ENCODE measurements around the gene MMP24OS.
A peak's percentile ranks its signal among the peaks of the same experiment; 100 is the strongest.

Gene MMP24OS

DNA sequence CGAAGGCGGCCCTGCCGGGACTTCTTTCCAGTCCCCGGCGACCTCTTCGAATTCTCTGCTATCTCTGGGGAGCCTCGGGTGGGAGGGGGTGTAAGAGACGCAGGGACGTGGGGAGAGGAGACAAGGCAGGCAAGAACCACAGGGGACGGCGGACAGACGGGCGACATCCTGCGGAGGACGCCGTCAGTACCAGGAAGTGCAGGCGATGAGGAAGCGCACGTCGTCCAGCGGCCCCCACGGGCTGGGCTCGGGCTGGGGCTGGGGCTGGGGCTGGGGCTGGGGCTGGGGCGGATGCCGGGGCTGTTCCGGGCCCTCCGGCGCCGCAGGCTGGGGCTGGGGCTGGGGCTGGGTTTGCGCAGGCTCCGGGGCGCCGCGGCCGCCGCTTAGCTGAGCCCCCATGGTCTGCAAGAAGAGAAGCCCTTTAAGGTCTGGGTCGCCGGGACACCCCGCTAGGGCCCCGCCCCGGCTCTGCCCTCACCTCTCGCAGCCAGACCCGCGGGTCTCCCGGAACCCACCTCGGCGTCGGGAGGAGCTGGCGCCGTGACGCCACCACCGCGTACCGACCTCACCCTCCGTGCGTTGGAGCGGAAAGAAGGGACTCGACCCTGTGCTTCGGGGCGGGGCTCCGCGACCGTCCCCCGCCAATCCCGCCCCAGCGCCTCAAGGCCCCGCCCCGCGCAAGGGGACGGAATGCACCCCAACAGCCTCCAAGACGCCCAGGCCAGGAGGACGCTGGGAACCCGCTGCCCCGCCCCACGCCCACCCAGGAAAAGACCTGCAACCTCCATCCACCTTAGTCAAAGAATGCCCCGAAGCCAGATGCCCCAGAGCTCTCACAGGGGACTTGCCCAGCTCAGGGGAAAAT lies at the start of gene MMP24OS:
TSS of gene MMP24OS (minus strand) at position 592 of the 865 bp plus-strand sequence. CDS start at position 399, 193 bp downstream.
- Histone ChIP-seq H3K27ac (ENCODE audit: low read length) (no peak within 1 kb of the TSS), H3K4me1 (ENCODE audit: control insufficient read depth, insufficient read depth, low read length) (no peaks in the 10 kb centered on the region), H3K27me3 (ENCODE audit: control insufficient read depth, insufficient read depth, low read length) (no peaks in the 10 kb centered on the region), H3K4me3 (ENCODE audit: low read length) (peak within 1 kb of the TSS; percentile 48), H3K36me3 (ENCODE audit: control insufficient read depth, insufficient read depth, low read length) (peaks cover 22% of the 10 kb centered on the region), H3K9me3 (ENCODE audit: control insufficient read depth, insufficient read depth, low read length) (no peaks in the 10 kb centered on the region)
- DNase-seq (ENCODE audit: low read depth, low spot score), result peak; percentile 84
- no CpG with 5 or more reads among the region's 76 CpGs for WGBS (ENCODE audit: insufficient coverage, insufficient read length)

DNA sequence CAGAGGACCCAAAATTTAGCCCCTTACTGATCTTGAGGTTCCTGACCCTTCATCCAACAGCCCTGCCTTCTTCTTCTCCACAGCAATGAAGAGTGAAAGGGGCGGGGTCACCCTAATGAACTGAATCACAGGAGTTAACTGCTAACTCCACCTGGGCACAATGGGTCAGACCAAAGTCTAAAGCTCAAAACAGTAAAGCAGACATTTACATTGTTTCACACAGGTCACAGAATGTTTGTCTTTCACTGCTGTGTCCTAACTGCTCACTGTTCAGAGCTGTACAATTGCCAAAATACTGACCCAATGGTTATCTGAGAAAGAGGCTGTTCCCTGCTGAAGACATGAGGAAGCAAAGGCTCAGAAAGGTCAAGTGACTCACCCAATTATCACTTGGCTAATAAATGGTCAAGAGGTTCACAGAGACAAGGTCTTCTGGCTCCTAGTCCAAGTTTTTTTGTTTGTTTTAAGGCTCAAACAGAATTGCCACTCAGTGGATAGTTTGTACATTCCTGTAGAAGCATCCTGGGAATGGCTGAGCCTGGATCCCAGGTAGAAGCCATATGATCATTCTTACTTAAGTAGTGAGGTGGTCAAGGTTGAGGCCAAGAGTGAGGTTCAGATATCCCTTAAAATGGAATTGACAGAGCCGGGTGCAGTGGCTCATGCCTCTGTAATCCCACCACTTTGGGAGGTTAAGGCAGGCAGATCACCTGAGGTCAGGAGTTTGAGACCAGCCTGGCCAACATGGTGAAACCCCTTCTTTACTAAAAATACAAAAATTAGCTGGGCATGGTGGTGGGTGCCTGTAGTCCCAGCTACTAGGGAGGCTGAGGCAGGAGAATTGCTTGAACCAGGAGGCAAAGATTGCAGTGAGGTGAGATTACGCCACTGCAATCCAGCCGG lies 49.4 kb upstream of the MMP24OS start:
- Histone ChIP-seq H3K4me3 (ENCODE audit: low read length) (no peak overlapping the region), H3K9me3 (ENCODE audit: control insufficient read depth, insufficient read depth, low read length) (no peaks in the 10 kb centered on the region), H3K27me3 (ENCODE audit: control insufficient read depth, insufficient read depth, low read length) (no peaks in the 10 kb centered on the region), H3K4me1 (ENCODE audit: control insufficient read depth, insufficient read depth, low read length) (no peaks in the 10 kb centered on the region; the same call in 1 of the 2 replicates), H3K27ac (ENCODE audit: low read length) (no peak overlapping the region), H3K36me3 (ENCODE audit: control insufficient read depth, insufficient read depth, low read length) (no peaks in the 10 kb centered on the region)
- WGBS (ENCODE audit: insufficient coverage, insufficient read length), result no CpG with 5 or more reads among the region's 4 CpGs
- no peak for DNase-seq (ENCODE audit: low read depth, low spot score)

DNA sequence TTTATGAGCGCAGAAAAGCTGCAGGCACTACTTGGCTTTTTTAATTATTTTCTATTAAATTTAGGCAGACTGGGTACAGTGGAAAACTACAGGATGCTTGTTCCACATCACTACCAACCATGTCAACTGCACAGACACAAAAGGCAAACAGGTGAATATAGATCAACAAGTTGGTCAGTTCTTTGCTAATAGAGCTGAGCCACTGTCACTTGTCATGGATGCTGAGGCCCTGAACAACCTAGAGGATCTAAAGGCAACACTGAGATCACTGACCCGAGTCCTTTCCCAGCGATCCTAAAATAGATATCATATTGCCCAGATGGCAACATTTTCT lies 48.8 kb upstream of the MMP24OS start:
- no peak overlapping the region for H3K4me3 ChIP-seq (ENCODE audit: low read length)
- no peak for DNase-seq (ENCODE audit: low read depth, low spot score)
- no peaks in the 10 kb centered on the region for H3K9me3 ChIP-seq (ENCODE audit: control insufficient read depth, insufficient read depth, low read length)
- no peak overlapping the region for H3K27ac ChIP-seq (ENCODE audit: low read length)
- no peaks in the 10 kb centered on the region for H3K36me3 ChIP-seq (ENCODE audit: control insufficient read depth, insufficient read depth, low read length)
- H3K4me1 ChIP-seq (ENCODE audit: control insufficient read depth, insufficient read depth, low read length), result no peaks in the 10 kb centered on the region; the same call in 1 of the 2 replicates
- WGBS (ENCODE audit: insufficient coverage, insufficient read length), result no CpG with 5 or more reads among the region's 3 CpGs
- no peaks in the 10 kb centered on the region for H3K27me3 ChIP-seq (ENCODE audit: control insufficient read depth, insufficient read depth, low read length)

DNA sequence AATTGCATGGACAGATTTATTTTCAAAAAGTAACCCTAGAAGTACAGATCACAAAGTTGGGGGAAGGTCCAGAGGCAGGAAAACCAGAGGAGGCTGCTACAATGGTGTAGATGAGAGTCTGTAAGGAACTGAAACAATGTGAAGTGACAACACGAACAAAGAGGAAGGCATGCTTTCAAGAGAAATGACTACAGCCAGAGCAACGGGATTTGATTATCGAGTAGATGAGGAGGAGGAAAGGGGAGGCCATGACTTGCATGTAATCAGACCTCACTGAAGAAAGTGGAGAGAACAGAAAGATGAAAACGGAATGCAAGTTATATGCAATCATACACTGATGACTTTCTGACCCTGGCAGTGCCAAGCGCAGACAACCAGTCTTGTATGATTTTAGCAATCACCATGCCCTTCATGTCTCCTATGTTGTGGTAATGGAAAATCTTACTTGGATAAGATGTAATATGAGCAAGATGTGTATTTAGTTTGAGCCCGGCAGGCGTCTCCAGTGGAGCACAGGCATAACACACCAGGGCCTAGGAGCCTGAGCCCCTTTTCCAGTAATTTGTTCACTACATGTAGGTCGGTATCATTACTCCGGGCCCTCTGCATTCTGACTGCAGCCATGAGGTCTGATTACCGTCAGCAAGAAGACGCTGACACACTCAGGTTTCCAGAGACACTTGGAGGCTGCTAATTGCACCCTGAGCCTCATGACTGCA lies 48.3 kb upstream of the MMP24OS start:
- H3K36me3 ChIP-seq (ENCODE audit: control insufficient read depth, insufficient read depth, low read length), result no peaks in the 10 kb centered on the region
- no peak overlapping the region for H3K4me3 ChIP-seq (ENCODE audit: low read length)
- no CpG with 5 or more reads among the region's 11 CpGs for WGBS (ENCODE audit: insufficient coverage, insufficient read length)
- H3K4me1 ChIP-seq (ENCODE audit: control insufficient read depth, insufficient read depth, low read length), result no peaks in the 10 kb centered on the region; the same call in 1 of the 2 replicates
- H3K9me3 ChIP-seq (ENCODE audit: control insufficient read depth, insufficient read depth, low read length), result no peaks in the 10 kb centered on the region
- no peaks in the 10 kb centered on the region for H3K27me3 ChIP-seq (ENCODE audit: control insufficient read depth, insufficient read depth, low read length)
- H3K27ac ChIP-seq (ENCODE audit: low read length), result no peak overlapping the region
- no peak for DNase-seq (ENCODE audit: low read depth, low spot score)

DNA sequence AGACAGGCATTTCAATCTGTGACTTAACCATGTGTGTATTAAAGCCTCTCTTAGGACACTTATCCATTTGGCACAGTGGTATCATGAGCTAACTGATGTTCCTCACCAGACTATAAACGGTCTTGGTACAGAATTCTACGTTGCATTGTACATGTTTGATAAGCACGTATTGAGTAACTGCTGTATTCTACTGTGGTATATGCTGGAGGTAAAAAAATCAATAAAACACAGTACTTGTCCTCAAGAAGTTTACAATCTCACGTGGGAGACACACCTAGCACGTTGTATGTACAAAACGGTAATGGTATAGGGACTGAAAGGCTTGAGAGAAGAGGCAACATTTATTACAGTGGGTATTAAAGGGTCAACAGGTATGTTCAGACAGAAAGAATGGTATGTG lies 47.5 kb upstream of the MMP24OS start:
- H3K9me3 ChIP-seq (ENCODE audit: control insufficient read depth, insufficient read depth, low read length), result no peaks in the 10 kb centered on the region
- no CpG with 5 or more reads among the region's 6 CpGs for WGBS (ENCODE audit: insufficient coverage, insufficient read length)
- H3K4me1 ChIP-seq (ENCODE audit: control insufficient read depth, insufficient read depth, low read length), result peaks cover 4% of the 10 kb centered on the region

DNA sequence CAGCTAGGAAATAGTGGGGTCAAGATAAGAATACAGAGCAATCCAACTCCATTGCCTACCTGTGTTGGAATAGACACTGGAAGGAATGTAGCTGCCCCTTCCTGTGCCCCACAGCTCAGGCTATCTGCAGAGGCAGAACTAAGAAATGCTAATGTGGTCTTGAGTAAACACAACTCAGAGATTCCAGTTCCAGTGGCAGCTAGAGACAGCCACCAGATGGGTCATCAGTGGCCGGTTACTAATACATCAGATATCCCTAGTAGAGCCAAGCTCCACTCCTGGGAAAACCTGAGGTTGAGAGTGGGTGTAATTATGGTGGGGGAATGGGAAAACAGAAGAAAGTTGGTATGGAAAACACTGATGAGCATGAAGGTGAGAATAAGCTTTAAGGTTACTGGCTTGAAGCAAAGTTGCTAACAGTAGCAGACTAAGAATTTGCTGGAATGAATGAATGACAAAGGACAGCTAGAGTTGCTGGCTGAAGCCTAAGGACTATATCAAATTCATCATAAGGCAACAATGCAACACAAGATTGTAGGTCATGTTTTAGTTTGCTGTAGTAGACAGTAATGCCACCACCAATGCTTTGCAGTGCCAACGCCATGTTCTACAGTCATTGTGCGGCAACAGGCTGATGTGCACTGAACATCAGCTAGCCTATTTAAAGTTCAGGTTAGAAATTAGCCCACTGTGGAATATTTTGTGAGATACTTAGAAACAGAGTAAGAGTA lies 42.6 kb upstream of the MMP24OS start:
- Histone ChIP-seq H3K4me3 (ENCODE audit: low read length) (no peak overlapping the region), H3K9me3 (ENCODE audit: control insufficient read depth, insufficient read depth, low read length) (no peaks in the 10 kb centered on the region), H3K4me1 (ENCODE audit: control insufficient read depth, insufficient read depth, low read length) (peaks cover 6% of the 10 kb centered on the region), H3K27me3 (ENCODE audit: control insufficient read depth, insufficient read depth, low read length) (no peaks in the 10 kb centered on the region), H3K36me3 (ENCODE audit: control insufficient read depth, insufficient read depth, low read length) (no peaks in the 10 kb centered on the region), H3K27ac (ENCODE audit: low read length) (no peak overlapping the region)
- DNase-seq (ENCODE audit: low read depth, low spot score), result no peak
- WGBS (ENCODE audit: insufficient coverage, insufficient read length), result no CpG with 5 or more reads among the region's 3 CpGs

More for the DNA sequence above, 47.5 kb upstream of the MMP24OS start:
- Histone ChIP-seq H3K4me3 (ENCODE audit: low read length) (no peak overlapping the region), H3K27me3 (ENCODE audit: control insufficient read depth, insufficient read depth, low read length) (no peaks in the 10 kb centered on the region), H3K27ac (ENCODE audit: low read length) (no peak overlapping the region), H3K36me3 (ENCODE audit: control insufficient read depth, insufficient read depth, low read length) (no peaks in the 10 kb centered on the region)
- DNase-seq (ENCODE audit: low read depth, low spot score), result no peak

DNA sequence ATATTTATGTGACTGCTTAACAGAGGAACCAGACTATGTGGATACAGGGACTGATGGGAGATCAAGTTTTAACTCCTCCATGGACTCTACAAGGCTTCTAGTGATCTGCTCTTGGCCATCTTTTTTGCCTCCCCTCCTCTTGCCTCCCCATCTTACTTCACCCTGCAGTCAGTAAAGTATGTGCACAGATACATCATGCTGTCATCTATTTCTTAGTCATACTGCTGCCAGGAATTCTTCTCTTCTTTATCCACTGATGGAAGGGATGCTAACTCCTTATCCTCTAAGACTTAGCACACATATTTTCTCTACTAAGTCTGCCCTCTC lies 41.9 kb upstream of the MMP24OS start:
- no peaks in the 10 kb centered on the region for H3K36me3 ChIP-seq (ENCODE audit: control insufficient read depth, insufficient read depth, low read length)
- H3K27me3 ChIP-seq (ENCODE audit: control insufficient read depth, insufficient read depth, low read length), result no peaks in the 10 kb centered on the region
- H3K4me1 ChIP-seq (ENCODE audit: control insufficient read depth, insufficient read depth, low read length), result peaks cover 6% of the 10 kb centered on the region
- H3K4me3 ChIP-seq (ENCODE audit: low read length), result no peak overlapping the region
- H3K9me3 ChIP-seq (ENCODE audit: control insufficient read depth, insufficient read depth, low read length), result no peaks in the 10 kb centered on the region
- no peak for DNase-seq (ENCODE audit: low read depth, low spot score)
- no peak overlapping the region for H3K27ac ChIP-seq (ENCODE audit: low read length)

DNA sequence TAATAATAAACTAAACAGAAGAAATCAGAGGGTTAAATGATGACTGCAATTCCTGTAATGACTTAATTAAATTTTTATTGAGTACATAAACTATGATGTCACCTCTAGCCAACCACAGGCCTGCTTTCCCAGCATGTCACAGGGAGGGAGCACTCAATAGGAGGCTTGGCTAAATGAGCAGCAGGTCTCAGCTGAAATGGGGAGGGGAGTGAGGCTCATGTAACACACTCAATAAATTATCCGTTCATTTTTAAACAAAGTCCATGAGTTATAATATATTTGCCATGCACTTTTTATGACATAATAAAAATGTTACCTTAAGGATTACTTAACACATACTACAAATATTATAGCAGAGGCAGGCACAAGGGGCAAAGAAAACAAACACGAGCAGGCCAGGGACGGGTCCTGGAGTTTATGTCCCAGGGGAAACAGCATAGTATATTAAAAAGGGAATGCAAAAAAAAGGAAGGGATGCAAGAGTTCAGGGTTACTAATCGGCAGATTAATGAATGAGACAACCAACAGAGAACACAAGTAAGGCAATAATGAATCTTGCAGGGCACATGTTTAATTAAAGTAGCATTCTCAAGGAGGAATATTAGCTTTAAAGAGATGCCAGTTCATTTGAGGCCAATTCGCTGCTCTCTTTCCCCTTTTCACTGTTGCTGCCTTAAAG lies 41.4 kb upstream of the MMP24OS start:
- Histone ChIP-seq H3K4me1 (ENCODE audit: control insufficient read depth, insufficient read depth, low read length) (peaks cover 6% of the 10 kb centered on the region), H3K9me3 (ENCODE audit: control insufficient read depth, insufficient read depth, low read length) (no peaks in the 10 kb centered on the region), H3K27ac (ENCODE audit: low read length) (no peak overlapping the region), H3K27me3 (ENCODE audit: control insufficient read depth, insufficient read depth, low read length) (no peaks in the 10 kb centered on the region), H3K4me3 (ENCODE audit: low read length) (no peak overlapping the region), H3K36me3 (ENCODE audit: control insufficient read depth, insufficient read depth, low read length) (no peaks in the 10 kb centered on the region)
- WGBS (ENCODE audit: insufficient coverage, insufficient read length), result no CpG with 5 or more reads among the region's 5 CpGs
- no peak for DNase-seq (ENCODE audit: low read depth, low spot score)

DNA sequence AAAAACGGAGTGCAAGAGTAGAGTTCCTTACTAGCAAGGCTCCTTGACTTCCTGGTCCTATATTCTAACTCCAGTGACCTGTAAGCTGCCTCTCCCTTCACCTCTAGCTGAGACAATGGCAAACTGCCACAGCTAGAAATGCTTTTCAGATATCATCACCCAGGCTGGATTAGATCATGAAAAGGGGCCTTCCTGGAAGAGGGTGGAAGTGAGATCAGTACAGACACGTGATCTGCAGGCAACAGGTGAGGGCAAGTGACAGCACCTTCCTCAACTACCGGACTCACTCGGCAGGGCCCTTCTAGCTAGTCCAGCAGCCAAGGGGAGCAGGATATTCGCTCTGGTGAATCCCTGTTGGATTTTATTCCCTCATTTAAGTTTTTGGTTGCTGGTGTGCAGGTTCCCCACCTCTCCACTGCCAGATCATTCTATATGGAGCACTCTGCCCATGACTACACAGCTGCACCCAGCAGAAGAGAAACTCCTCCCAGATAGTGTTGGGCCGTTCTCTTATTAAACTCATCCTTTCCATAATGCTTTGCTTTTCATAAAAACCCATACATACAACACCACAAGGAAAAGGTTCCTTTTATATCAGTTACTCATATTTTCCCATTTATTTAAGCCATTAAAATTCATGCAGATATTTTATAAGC lies 40.7 kb upstream of the MMP24OS start:
- Histone ChIP-seq H3K36me3 (ENCODE audit: control insufficient read depth, insufficient read depth, low read length) (no peaks in the 10 kb centered on the region), H3K27ac (ENCODE audit: low read length) (no peak overlapping the region), H3K4me1 (ENCODE audit: control insufficient read depth, insufficient read depth, low read length) (peaks cover 6% of the 10 kb centered on the region), H3K27me3 (ENCODE audit: control insufficient read depth, insufficient read depth, low read length) (no peaks in the 10 kb centered on the region), H3K9me3 (ENCODE audit: control insufficient read depth, insufficient read depth, low read length) (no peaks in the 10 kb centered on the region), H3K4me3 (ENCODE audit: low read length) (no peak overlapping the region)
- no peak for DNase-seq (ENCODE audit: low read depth, low spot score)
- WGBS (ENCODE audit: insufficient coverage, insufficient read length), result no CpG with 5 or more reads among the region's 6 CpGs
